ENCODE measurements around the gene STN1.

GRCh38 chr10:103869336-103869735, 48.6 kb downstream of the STN1 start:
- TF ChIP-seq POLR2A (IDR thresholded peaks at IDR 0.05; ENCODE audit: low read depth, low read length) = no peak
- no peak for TF ChIP-seq POLR2AphosphoS5 (IDR thresholded peaks at IDR 0.05; ENCODE audit: low read depth, low read length)
- no peak for TF ChIP-seq TAF1 (IDR thresholded peaks at IDR 0.05; ENCODE audit: low read depth, low read length)
- no peak for TF ChIP-seq SPI1 (IDR thresholded peaks at IDR 0.05; ENCODE audit: low read depth, low read length)

Measured in GM12891 (cell line).